HCT116 (cell line): ENCODE results near the gene HOMER2.

Source experiments
- ATF3 ChIP-seq: IDR thresholded peaks from 2 replicates; pipeline ENCODE4 v1.6.1; 2012
- CTCF ChIP-seq, 3 experiments: fragments of 200-600 bp in 1 of 3; sonication (generic) in 1 of 3; IDR thresholded peaks in 2 of 3; conservative IDR thresholded peaks in 1 of 3; 2 replicates each; pipeline ENCODE4 v1.5.1; 2012 to 2017; ENCODE audit warnings: low read depth in 2 of 3, low read length in 2 of 3, antibody characterized with exemption in 1 of 3, borderline replicate concordance in 1 of 3, control low read depth in 1 of 3, mild to moderate bottlenecking in 1 of 3, mixed read lengths in 1 of 3, mixed run types in 1 of 3, moderate library complexity in 1 of 3; ENCODE audit not compliant: insufficient read depth in 1 of 3
- EZH2phosphoT487 ChIP-seq: fragments of 200-600 bp; IDR thresholded peaks from 2 replicates; pipeline ENCODE4 v1.6.1; 2018; ENCODE audit warnings: antibody characterized with exemption, borderline replicate concordance
- JUND ChIP-seq: IDR thresholded peaks from 2 replicates; pipeline ENCODE4 v1.6.1; 2012
- MAX ChIP-seq: IDR thresholded peaks from 2 replicates; pipeline ENCODE4 v1.6.1; 2012
- POLR2A ChIP-seq: IDR thresholded peaks from 2 replicates; pipeline ENCODE4 v1.7.0; 2011; ENCODE audit warnings: borderline replicate concordance; ENCODE audit not compliant: insufficient read depth, insufficient read length; ENCODE audit errors: extremely low read depth
- POLR2AphosphoS5 ChIP-seq: IDR thresholded peaks from 2 replicates; pipeline ENCODE4 v1.6.1; 2011; ENCODE audit warnings: mild to moderate bottlenecking, low read depth, low read length, moderate library complexity
- REST ChIP-seq: IDR thresholded peaks from 2 replicates; pipeline ENCODE4 v1.6.1; 2012; ENCODE audit warnings: low read depth
- SP1 ChIP-seq: IDR thresholded peaks from 2 replicates; pipeline ENCODE4 v1.6.1; 2012; ENCODE audit warnings: low read depth
- ZNF274 ChIP-seq: fragments of 200-500 bp; sonication (Bioruptor generic); IDR thresholded peaks from 2 replicates; pipeline ENCODE4 v1.6.1; 2014; ENCODE audit warnings: mild to moderate bottlenecking, low read depth, low read length, inconsistent platforms

GRCh38 chr15:82851981-82852511, 100.5 kb downstream of the HOMER2 start:
- no peak for TF ChIP-seq CTCF (IDR thresholded peaks at IDR 0.05 in 2 of 3, conservative IDR thresholded peaks at IDR 0.05 in 1 of 3; ENCODE audit: borderline replicate concordance in 1 of 3, insufficient read depth in 1 of 3, low read depth in 2 of 3, low read length in 2 of 3)
- no peak for TF ChIP-seq MAX
- no peak for TF ChIP-seq ZNF274
- TF ChIP-seq REST, result no peak
- no peak for TF ChIP-seq JUND
- TF ChIP-seq SP1, result no peak
- no peak for TF ChIP-seq EZH2phosphoT487
- no peak for TF ChIP-seq POLR2AphosphoS5
- TF ChIP-seq POLR2A, result no peak
- no peak for TF ChIP-seq ATF3
